CD4-positive, CD25-positive, alpha-beta regulatory T cell (primary cell): ENCODE data around the gene SYNPO2. TPM values are rescaled to one million over a fixed set of nuclear protein-coding genes. Genes with fewer than 3 reads are reported as not detected.

Source experiments
- ATAC-seq, 2 donors: fragments of 150-1000 bp; cut with Tn5 transposase; one replicate each; pipeline ENCODE4 v1.10.0; 2021; ENCODE audit warnings: low read depth in 2 of 2, moderate number of reproducible peaks in 2 of 2, moderate library complexity in 1 of 2
- DNase-seq, 3 donors: peaks; one replicate each; pipeline versions ENCODE4 v3.0.0 to v3.0.0-alpha.2; 2012 to 2022; ENCODE audit warnings: mixed read lengths in 1 of 3
- H3K27ac ChIP-seq: one replicate; pipeline ENCODE4 v1.7.0; 2013; ENCODE audit warnings: mild to moderate bottlenecking, low read length; ENCODE audit not compliant: insufficient read depth, poor library complexity, severe bottlenecking
- H3K27me3 ChIP-seq: one replicate; pipeline ENCODE4 v1.7.0; 2013; ENCODE audit warnings: low read length; ENCODE audit not compliant: control insufficient read depth, insufficient read depth
- H3K36me3 ChIP-seq: one replicate; pipeline ENCODE4 v1.7.0; 2013; ENCODE audit warnings: mild to moderate bottlenecking, low read length, moderate library complexity; ENCODE audit not compliant: control insufficient read depth, insufficient read depth
- H3K4me1 ChIP-seq: 2 replicates; pipeline ENCODE4 v1.7.0; 2013; ENCODE audit warnings: mild to moderate bottlenecking, low read length; ENCODE audit not compliant: insufficient read depth, control insufficient read depth, poor library complexity, severe bottlenecking
- H3K4me3 ChIP-seq: one replicate; pipeline ENCODE4 v1.7.0; 2013; ENCODE audit warnings: low read depth, mild to moderate bottlenecking, low read length, moderate library complexity
- H3K9me3 ChIP-seq, 2 experiments: 1 replicate in 1 of 2; 2 replicates in 1 of 2; pipeline ENCODE4 v1.7.0; 2013; ENCODE audit warnings: low read length in 2 of 2, mild to moderate bottlenecking in 1 of 2, moderate library complexity in 1 of 2; ENCODE audit not compliant: control insufficient read depth in 2 of 2
- H3K27ac Mint-ChIP-seq, 3 donors: one replicate each; pipeline ENCODE4 v1.8.0; 2020 to 2022; ENCODE audit warnings: mild to moderate bottlenecking in 3 of 3, mixed read lengths in 3 of 3, moderate library complexity in 2 of 3
- H3K27me3 Mint-ChIP-seq: one replicate; pipeline ENCODE4 v1.8.0; 2022; ENCODE audit warnings: mild to moderate bottlenecking, mixed read lengths
- H3K36me3 Mint-ChIP-seq: one replicate; pipeline ENCODE4 v1.8.0; 2020; ENCODE audit warnings: mixed read lengths
- H3K4me1 Mint-ChIP-seq, 4 donors: one replicate each; pipeline ENCODE4 v1.8.0; 2020 to 2022; ENCODE audit warnings: mixed read lengths in 4 of 4, mild to moderate bottlenecking in 1 of 4
- H3K4me3 Mint-ChIP-seq, 4 donors: one replicate each; pipeline ENCODE4 v1.8.0; 2020 to 2022; ENCODE audit warnings: mild to moderate bottlenecking in 4 of 4, mixed read lengths in 4 of 4, moderate library complexity in 3 of 4
- H3K9me3 Mint-ChIP-seq, 7 donors: one replicate each; pipeline ENCODE4 v1.8.0; 2020 to 2022; ENCODE audit warnings: mixed read lengths in 7 of 7, mild to moderate bottlenecking in 3 of 7, moderate library complexity in 2 of 7
- polyA plus RNA-seq, 4 donors: library from polyadenylated mRNA; unstranded; fragments of 300-500 nt; fragmentation: Illumina TruSeq; gene quantifications; one replicate each; pipeline ENCODE4 v1.2.3, GENCODE V29; 2021
- total RNA-seq: library from RNA; stranded (reverse); gene quantifications from one replicate; pipeline ENCODE4 v1.2.3, GENCODE V29; 2022

The SYNPO2 gene
- total and polyA plus RNA-seq, 5 donors from 2014 or later, result 0.13 to 0.35 (median 0.25) TPM

GRCh38 chr4:119082661-119083060 is 194.0 kb downstream of the SYNPO2 start:
- Mint-ChIP-seq H3K27me3 (peaks cover 4% of the 10 kb centered on the region), H3K9me3 (peaks cover 0 to 4% (median 0%) of the 10 kb centered on the region in 7 donors), H3K27ac (no peak overlapping the region), H3K4me1 (no peaks in the 10 kb centered on the region), H3K36me3 (no peaks in the 10 kb centered on the region), H3K4me3 (no peak overlapping the region)
- Histone ChIP-seq H3K36me3 (no peaks in the 10 kb centered on the region), H3K9me3 (no peaks in the 10 kb centered on the region), H3K4me3 (no peak overlapping the region), H3K27ac (no peak overlapping the region), H3K4me1 (no peaks in the 10 kb centered on the region), H3K27me3 (peaks cover 7% of the 10 kb centered on the region)
- DNase-seq (no peak), ATAC-seq (no peak)

DNA sequence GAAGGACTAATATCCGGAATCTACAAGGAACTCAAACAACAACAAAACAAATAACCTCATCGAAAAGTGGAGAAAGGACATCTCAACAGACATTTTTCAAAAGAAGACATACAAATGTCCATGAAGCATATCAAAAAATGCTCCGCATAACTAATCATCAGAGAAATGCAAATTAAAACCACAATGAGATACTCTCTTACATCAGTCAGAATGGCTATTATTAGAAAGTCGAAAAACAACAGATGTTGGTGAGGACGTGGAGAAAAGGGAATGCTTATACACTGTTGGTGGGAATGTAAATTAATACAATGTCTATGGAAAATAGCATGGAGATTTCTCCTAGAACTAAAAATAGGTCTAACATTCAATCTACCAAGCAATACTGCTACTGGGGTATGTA is 195.9 kb downstream of the SYNPO2 start:
- Histone ChIP-seq H3K27ac (no peak overlapping the region), H3K9me3 (no peaks in the 10 kb centered on the region), H3K4me1 (no peaks in the 10 kb centered on the region), H3K4me3 (no peak overlapping the region), H3K36me3 (no peaks in the 10 kb centered on the region), H3K27me3 (peaks cover 7% of the 10 kb centered on the region)
- Mint-ChIP-seq H3K4me1 (no peaks in the 10 kb centered on the region), H3K4me3 (no peak overlapping the region), H3K36me3 (no peaks in the 10 kb centered on the region), H3K9me3 (peaks cover 0 to 2% (median 0%) of the 10 kb centered on the region in 7 donors), H3K27me3 (peaks cover 8% of the 10 kb centered on the region), H3K27ac (no peak overlapping the region)
- DNase-seq, result no peak
- ATAC-seq, result no peak

- Mint-ChIP-seq H3K4me1 (no peaks in the 10 kb centered on the region), H3K9me3 (no peaks in the 10 kb centered on the region), H3K4me3 (no peak overlapping the region), H3K27ac (no peak overlapping the region), H3K27me3 (peaks cover 16% of the 10 kb centered on the region), H3K36me3 (no peaks in the 10 kb centered on the region)
- DNase-seq (no peak), ATAC-seq (no peak)
- no peaks in the 10 kb centered on the region for H3K4me1 ChIP-seq
- H3K27me3 ChIP-seq, result no peaks in the 10 kb centered on the region
- no peak overlapping the region for H3K4me3 ChIP-seq
- H3K27ac ChIP-seq, result no peak overlapping the region
- H3K9me3 ChIP-seq, result no peaks in the 10 kb centered on the region
- H3K36me3 ChIP-seq, result no peaks in the 10 kb centered on the region
Measured at GRCh38 chr4:119087121-119087520, 198.5 kb downstream of the SYNPO2 start.

DNA sequence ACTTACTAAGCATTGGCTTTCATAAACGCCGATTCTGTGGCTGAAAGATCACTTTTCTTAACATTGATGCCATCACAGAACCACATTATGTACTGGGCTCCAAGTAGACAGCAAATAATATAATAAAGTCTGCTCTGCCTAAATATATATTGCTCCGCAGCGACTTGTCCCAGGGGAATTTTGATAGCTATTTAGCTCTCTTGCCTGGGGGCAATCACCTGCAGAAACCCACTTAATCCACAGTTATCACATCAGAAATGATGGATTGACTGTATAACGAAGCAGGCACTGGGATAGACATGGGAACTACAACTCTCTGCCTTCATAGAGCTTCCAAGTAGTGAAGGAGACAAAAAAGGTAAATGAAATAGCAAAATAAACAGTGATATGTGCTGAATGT is 199.0 kb downstream of the SYNPO2 start:
- no peaks in the 10 kb centered on the region for H3K36me3 Mint-ChIP-seq
- H3K36me3 ChIP-seq, result no peaks in the 10 kb centered on the region
- ATAC-seq (no peak), DNase-seq (no peak)
- no peaks in the 10 kb centered on the region for H3K4me1 Mint-ChIP-seq
- peaks cover 16% of the 10 kb centered on the region for H3K27me3 Mint-ChIP-seq
- no peaks in the 10 kb centered on the region for H3K4me1 ChIP-seq
- no peaks in the 10 kb centered on the region for H3K9me3 Mint-ChIP-seq
- no peak overlapping the region for H3K27ac Mint-ChIP-seq
- H3K27me3 ChIP-seq, result no peaks in the 10 kb centered on the region
- H3K4me3 ChIP-seq, result no peak overlapping the region
- H3K9me3 ChIP-seq, result no peaks in the 10 kb centered on the region
- H3K27ac ChIP-seq, result no peak overlapping the region
- no peak overlapping the region for H3K4me3 Mint-ChIP-seq

- Mint-ChIP-seq H3K27me3 (peaks cover 13% of the 10 kb centered on the region), H3K9me3 (no peaks in the 10 kb centered on the region), H3K4me1 (peaks cover 0 to 8% (median 4%) of the 10 kb centered on the region in 4 donors), H3K27ac (no peak overlapping the region), H3K4me3 (no peak overlapping the region), H3K36me3 (no peaks in the 10 kb centered on the region)
- no peaks in the 10 kb centered on the region for H3K36me3 ChIP-seq
- no peaks in the 10 kb centered on the region for H3K9me3 ChIP-seq
- no peaks in the 10 kb centered on the region for H3K4me1 ChIP-seq
- no peak overlapping the region for H3K27ac ChIP-seq
- no peaks in the 10 kb centered on the region for H3K27me3 ChIP-seq
- H3K4me3 ChIP-seq, result no peak overlapping the region
- DNase-seq (no peak), ATAC-seq (no peak)
Measured at GRCh38 chr4:119093042-119093827, 204.6 kb downstream of the SYNPO2 start.

GRCh38 chr4:119097282-119097900 is 208.7 kb downstream of the SYNPO2 start:
- DNase-seq, result no peak
- Mint-ChIP-seq H3K27ac (peak overlapping the region in 1 of 3 donors; percentile 26), H3K4me1 (peaks cover 0 to 8% (median 4%) of the 10 kb centered on the region in 4 donors), H3K9me3 (peaks cover 0 to 1% (median 0%) of the 10 kb centered on the region in 7 donors), H3K4me3 (no peak overlapping the region), H3K27me3 (peaks cover 15% of the 10 kb centered on the region), H3K36me3 (no peaks in the 10 kb centered on the region)
- Histone ChIP-seq H3K9me3 (no peaks in the 10 kb centered on the region), H3K4me1 (no peaks in the 10 kb centered on the region), H3K4me3 (no peak overlapping the region), H3K27ac (no peak overlapping the region), H3K27me3 (no peaks in the 10 kb centered on the region), H3K36me3 (no peaks in the 10 kb centered on the region)
- no peak for ATAC-seq

DNA sequence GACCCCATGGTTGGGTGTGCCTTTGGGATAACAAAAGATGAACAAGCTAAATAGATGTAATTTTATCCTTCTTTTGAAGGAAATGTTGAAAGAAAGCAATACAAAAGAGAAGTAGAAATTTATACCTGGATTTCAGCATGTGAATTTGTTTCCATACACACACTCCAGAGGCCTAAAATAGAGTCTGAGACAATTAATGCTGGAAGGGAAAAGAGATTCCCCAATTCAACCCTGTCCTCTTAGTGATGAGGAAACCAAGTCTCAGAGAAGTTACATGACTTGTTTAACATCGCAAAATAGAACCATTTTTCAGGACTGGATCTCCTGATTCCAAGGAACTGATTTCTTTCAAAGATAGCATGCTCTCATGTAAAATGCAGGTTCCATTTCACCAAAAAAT is 209.7 kb downstream of the SYNPO2 start:
- H3K27ac ChIP-seq, result no peak overlapping the region
- H3K27ac Mint-ChIP-seq, result no peak overlapping the region
- H3K27me3 Mint-ChIP-seq, result peaks cover 15% of the 10 kb centered on the region
- DNase-seq, result no peak
- H3K9me3 ChIP-seq, result no peaks in the 10 kb centered on the region
- no peak for ATAC-seq
- H3K27me3 ChIP-seq, result no peaks in the 10 kb centered on the region
- no peak overlapping the region for H3K4me3 ChIP-seq
- H3K36me3 Mint-ChIP-seq, result no peaks in the 10 kb centered on the region
- H3K4me3 Mint-ChIP-seq, result no peak overlapping the region
- H3K9me3 Mint-ChIP-seq, result peaks cover 0 to 1% (median 0%) of the 10 kb centered on the region in 7 donors
- H3K36me3 ChIP-seq, result no peaks in the 10 kb centered on the region
- peaks cover 0 to 8% (median 4%) of the 10 kb centered on the region in 4 donors for H3K4me1 Mint-ChIP-seq
- no peaks in the 10 kb centered on the region for H3K4me1 ChIP-seq
